Neural crest cell (in vitro differentiated cells): ENCODE measurements around the gene CCL8. TPM values are rescaled to one million over a fixed set of nuclear protein-coding genes. Genes with fewer than 3 reads are reported as not detected.

Experiments
- DNase-seq: peaks from one replicate; pipeline ENCODE4 v3.0.0; 2021; ENCODE audit warnings: low read depth, mixed read lengths, low spot score
- H3K27ac Mint-ChIP-seq: one replicate; pipeline ENCODE4 v1.8.0; 2021; ENCODE audit warnings: mild to moderate bottlenecking, mixed read lengths; ENCODE audit not compliant: unreplicated experiment
- H3K27me3 Mint-ChIP-seq: 2 replicates; pipeline ENCODE4 v1.8.0; 2021; ENCODE audit warnings: low read depth, mild to moderate bottlenecking, mixed read lengths
- H3K36me3 Mint-ChIP-seq: 2 replicates; pipeline ENCODE4 v1.8.0; 2021; ENCODE audit warnings: low read depth, mild to moderate bottlenecking, mixed read lengths
- H3K4me1 Mint-ChIP-seq: 2 replicates; pipeline ENCODE4 v1.8.0; 2021; ENCODE audit warnings: mixed read lengths
- H3K4me3 Mint-ChIP-seq: one replicate; pipeline ENCODE4 v1.8.0; 2021; ENCODE audit warnings: mild to moderate bottlenecking, mixed read lengths
- H3K9me3 Mint-ChIP-seq: 2 replicates; pipeline ENCODE4 v1.8.0; 2021; ENCODE audit warnings: mixed read lengths
- total RNA-seq: library from RNA; stranded (reverse); gene quantifications from 2 replicates; pipeline ENCODE4 v1.2.1, GENCODE V29; 2021
- TF ChIP-seq, protein P1 (sequence below): fragments of 200-600 bp; sonication (generic); conservative IDR thresholded peaks from 2 replicates; pipeline ENCODE4 v1.5.0; 2021; ENCODE audit warnings: antibody characterized with exemption, mild to moderate bottlenecking

Gene CCL8
- total RNA-seq, 1 donor from 2014 or later, result not detected

- Mint-ChIP-seq H3K4me3 (no peak overlapping the region), H3K9me3 (no peaks in the 10 kb centered on the region), H3K27me3 (peaks cover 42% of the 10 kb centered on the region), H3K4me1 (no peaks in the 10 kb centered on the region), H3K36me3 (no peaks in the 10 kb centered on the region), H3K27ac (no peak overlapping the region)
- DNase-seq, result no peak
- TF ChIP-seq, protein P1, sequence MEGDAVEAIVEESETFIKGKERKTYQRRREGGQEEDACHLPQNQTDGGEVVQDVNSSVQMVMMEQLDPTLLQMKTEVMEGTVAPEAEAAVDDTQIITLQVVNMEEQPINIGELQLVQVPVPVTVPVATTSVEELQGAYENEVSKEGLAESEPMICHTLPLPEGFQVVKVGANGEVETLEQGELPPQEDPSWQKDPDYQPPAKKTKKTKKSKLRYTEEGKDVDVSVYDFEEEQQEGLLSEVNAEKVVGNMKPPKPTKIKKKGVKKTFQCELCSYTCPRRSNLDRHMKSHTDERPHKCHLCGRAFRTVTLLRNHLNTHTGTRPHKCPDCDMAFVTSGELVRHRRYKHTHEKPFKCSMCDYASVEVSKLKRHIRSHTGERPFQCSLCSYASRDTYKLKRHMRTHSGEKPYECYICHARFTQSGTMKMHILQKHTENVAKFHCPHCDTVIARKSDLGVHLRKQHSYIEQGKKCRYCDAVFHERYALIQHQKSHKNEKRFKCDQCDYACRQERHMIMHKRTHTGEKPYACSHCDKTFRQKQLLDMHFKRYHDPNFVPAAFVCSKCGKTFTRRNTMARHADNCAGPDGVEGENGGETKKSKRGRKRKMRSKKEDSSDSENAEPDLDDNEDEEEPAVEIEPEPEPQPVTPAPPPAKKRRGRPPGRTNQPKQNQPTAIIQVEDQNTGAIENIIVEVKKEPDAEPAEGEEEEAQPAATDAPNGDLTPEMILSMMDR, result no peak
These were observed 46.1 kb downstream of the CCL8 start for GRCh38 chr17:34365340-34365739.

GRCh38 chr17:34366010-34366409 is 46.8 kb downstream of the CCL8 start:
- DNase-seq, result no peak
- no peaks in the 10 kb centered on the region for H3K36me3 Mint-ChIP-seq
- TF ChIP-seq, protein P1, result no peak
- H3K27ac Mint-ChIP-seq, result no peak overlapping the region
- no peaks in the 10 kb centered on the region for H3K4me1 Mint-ChIP-seq
- H3K9me3 Mint-ChIP-seq, result no peaks in the 10 kb centered on the region
- no peak overlapping the region for H3K4me3 Mint-ChIP-seq
- peaks cover 42% of the 10 kb centered on the region for H3K27me3 Mint-ChIP-seq

GRCh38 chr17:34366529-34367107 is 47.4 kb downstream of the CCL8 start:
- H3K27me3 Mint-ChIP-seq, result peaks cover 40% of the 10 kb centered on the region

DNA sequence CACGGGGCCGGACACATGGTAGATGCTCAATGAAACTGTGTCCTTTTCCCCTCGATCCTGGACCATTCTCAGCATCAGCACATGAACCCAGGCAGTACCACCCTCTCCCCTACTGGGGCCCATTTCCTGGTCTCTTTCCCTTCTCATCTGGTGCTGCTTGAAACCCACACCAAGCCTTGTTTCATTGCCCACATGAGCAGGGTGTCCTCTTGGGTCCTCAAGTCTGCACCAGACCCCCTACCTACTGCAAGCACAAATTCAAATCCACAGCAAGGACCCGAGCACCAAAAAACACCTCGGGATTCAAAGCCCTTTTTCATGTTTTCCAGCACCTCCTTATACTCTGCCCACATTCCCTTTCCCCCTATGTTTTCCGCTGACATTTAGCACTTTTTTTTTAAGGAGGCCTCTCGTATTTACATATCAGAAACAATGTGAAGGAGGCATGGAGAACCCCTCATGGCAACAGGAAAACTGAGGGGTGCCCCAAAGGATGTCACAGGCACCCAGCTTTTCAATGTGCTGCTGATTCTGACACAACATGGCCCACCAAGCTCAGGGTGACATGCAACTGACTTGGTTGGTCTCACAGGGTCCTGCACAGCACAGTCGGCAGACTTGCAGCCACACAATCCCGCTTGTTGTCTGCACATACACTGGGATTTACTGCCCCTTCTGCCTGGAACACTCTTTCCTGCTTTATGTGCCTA is 48.4 kb downstream of the CCL8 start:
- Mint-ChIP-seq H3K27me3 (peaks cover 33% of the 10 kb centered on the region), H3K36me3 (no peaks in the 10 kb centered on the region), H3K27ac (no peak overlapping the region), H3K9me3 (no peaks in the 10 kb centered on the region), H3K4me3 (no peak overlapping the region), H3K4me1 (no peaks in the 10 kb centered on the region)
- TF ChIP-seq, protein P1, result no peak
- DNase-seq, result no peak

More at GRCh38 chr17:34366529-34367107, 47.4 kb downstream of the CCL8 start:
- Mint-ChIP-seq H3K36me3 (no peaks in the 10 kb centered on the region), H3K9me3 (no peaks in the 10 kb centered on the region), H3K4me1 (no peaks in the 10 kb centered on the region), H3K4me3 (no peak overlapping the region), H3K27ac (no peak overlapping the region)
- TF ChIP-seq, protein P1, result no peak
- no peak for DNase-seq

DNA sequence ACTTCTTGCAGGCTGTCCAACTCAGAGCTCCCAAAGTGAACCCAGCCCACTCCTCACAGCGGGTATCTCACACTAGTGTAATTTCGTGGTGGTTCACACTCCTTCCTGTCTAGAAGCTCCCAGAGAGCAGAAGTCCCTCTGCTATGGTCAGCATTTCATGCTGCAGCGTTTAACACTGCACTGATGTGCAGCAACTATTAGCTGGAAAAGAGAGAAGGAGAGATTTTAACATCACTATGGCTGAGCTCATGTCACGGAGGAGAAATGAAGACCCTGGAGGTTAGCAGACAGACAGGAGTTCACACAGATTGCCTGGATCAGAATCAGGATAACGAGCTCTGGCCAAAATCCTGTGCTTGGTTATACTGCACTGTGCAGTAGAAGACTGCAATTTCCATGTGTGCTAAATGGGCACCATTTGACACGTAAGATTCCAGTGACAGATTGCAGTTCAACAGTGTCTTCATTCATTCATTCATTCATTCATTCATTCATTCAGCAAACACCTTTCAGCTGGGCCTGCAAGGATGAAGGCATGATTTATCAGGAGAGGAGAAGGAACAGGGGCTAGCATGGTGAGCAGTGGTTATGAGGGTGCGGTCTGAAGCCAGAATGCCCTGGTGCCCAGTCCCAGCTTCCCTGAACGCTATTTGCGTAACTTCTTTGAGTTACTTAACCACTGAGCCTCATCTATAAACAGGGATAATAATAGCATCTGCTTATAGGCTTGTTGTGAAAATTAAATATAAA is 49.1 kb downstream of the CCL8 start:
- Mint-ChIP-seq H3K27ac (no peak overlapping the region), H3K4me3 (no peak overlapping the region), H3K9me3 (no peaks in the 10 kb centered on the region), H3K27me3 (peaks cover 29% of the 10 kb centered on the region), H3K36me3 (no peaks in the 10 kb centered on the region), H3K4me1 (no peaks in the 10 kb centered on the region)
- DNase-seq, result no peak
- TF ChIP-seq, protein P1, result no peak
